CD4-positive, alpha-beta T cell treated with Interleukin-10 for 1 hour (primary cell): ENCODE data around the gene PPM1L.

Source experiments
- DNase-seq: peaks from one replicate; pipeline ENCODE4 v3.0.0-alpha.2; 2020

The PPM1L gene

DNA sequence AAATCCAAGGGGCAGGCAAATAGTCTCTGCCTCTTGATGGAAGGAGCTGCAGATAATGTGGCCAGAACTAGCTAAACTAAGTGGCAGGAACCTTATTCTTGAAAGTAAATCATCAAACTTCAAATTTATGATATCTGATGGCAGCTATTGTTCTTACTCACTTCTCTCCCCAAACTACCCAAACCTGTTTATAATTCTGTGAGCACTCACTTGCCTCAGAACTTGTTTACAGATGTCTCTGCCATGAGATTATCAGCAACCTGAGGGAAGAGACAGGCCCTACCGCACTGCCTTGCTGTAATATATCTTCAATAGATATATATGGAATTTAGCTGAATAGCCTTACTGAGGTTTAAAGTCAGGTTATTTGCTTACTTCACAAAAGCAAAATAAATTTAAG is 351.3 kb downstream of the PPM1L start:
- no peak for DNase-seq

DNA sequence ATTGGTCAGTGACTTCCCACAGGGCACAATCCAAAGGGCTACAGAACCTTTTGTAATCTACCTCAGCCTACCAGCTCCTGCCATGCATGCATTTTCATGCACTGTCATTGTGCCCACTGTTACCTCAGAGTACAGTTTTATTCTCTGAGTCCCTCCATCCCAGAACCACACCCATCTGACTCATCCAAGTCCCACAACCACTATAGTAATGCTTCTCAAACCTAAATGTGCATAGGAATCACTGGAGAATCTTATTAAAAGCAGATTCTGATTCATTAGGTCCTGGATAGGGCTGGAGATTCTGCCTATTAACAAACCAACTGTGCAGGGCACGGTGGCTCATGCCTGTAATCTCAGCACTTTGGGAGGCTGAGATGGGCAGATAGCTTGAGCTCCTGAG is 352.8 kb downstream of the PPM1L start:
- no peak for DNase-seq

DNA sequence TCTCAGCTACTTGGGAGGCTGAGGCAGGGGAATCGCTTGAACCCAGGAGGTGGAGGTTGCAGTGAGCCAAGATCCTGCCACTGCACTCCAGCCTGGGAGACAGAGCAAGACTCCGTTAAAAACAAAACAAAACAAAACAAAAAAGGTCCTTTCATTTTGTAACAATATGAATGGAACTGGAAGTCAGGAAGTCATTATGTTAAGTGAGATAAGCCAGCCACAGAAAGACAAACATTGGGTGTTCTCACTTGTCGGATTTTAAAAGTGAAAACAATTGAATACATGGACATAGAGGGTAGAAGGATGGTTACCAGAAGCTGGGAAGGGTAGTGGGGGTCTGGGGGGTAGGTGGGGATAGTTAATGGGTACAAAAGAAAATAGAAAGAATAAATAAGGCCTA is 361.6 kb downstream of the PPM1L start:
- DNase-seq = no peak

DNA sequence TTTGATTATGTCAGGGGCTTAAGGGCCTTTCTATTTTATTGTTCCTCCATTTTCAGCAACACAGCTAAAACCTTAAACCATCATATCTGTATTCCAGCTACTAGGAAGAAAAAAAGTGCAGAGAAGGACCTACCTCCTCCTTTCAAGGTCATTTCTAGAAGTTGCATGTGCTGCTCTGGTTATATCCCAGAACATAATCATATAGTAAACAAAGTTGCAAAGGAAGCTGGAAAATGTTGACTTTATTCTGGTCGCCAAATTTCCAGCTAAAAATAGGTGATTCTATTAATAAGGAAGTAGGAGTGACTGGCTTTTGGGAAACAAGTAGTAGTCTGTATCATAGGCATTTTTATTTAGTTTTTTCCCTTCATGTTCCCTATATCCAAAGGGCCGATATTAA is 370.5 kb downstream of the PPM1L start:
- DNase-seq = no peak
